Lower lobe of right lung (tissue), 2 donors: ENCODE results near the gene KCTD4. TPM values are rescaled to one million over a fixed set of nuclear protein-coding genes. Genes with fewer than 3 reads are reported as not detected.

Experiments used
- ATAC-seq, 2 donors: fragments of 200-7000 bp; cut with Tn5 transposase; one replicate each; pipeline ENCODE4 v1.9.1; 2020 to 2022; ENCODE audit warnings: mild to moderate bottlenecking in 2 of 2, moderate library complexity in 2 of 2
- DNase-seq: peaks from one replicate; pipeline ENCODE4 v3.0.0-alpha.2; 2020
- H3K27ac ChIP-seq: fragments of 200-600 bp; one replicate; pipeline ENCODE4 v1.8.0; 2022
- H3K27me3 ChIP-seq: fragments of 200-600 bp; one replicate; pipeline ENCODE4 v1.8.0; 2022; ENCODE audit warnings: low read depth
- H3K36me3 ChIP-seq: fragments of 200-600 bp; one replicate; pipeline ENCODE4 v1.8.0; 2022; ENCODE audit warnings: mild to moderate bottlenecking
- H3K4me1 ChIP-seq: fragments of 200-600 bp; one replicate; pipeline ENCODE4 v1.8.0; 2022
- H3K4me3 ChIP-seq: fragments of 200-600 bp; one replicate; pipeline ENCODE4 v1.8.0; 2022; ENCODE audit warnings: mild to moderate bottlenecking
- H3K9me3 ChIP-seq: fragments of 200-600 bp; one replicate; pipeline ENCODE4 v1.8.0; 2022
- intact Hi-C: fragments of 100-400 bp; cut with DNase I; formaldehyde crosslinking; loops from one replicate; pipeline ENCODE4 v1.11.0; 2022
- total RNA-seq: library from RNA; stranded (reverse); fragmentation: NEBNext Ultra II Directional; extraction: Animal tissue kit (Norgen Biotek cat#: 25700); gene quantifications from one replicate; pipeline ENCODE4 v1.2.1, GENCODE V29; 2021
- TF ChIP-seq, protein P1 (sequence below): fragments of 200-600 bp; IDR thresholded peaks from one replicate; pipeline ENCODE4 v1.8.0; 2022; ENCODE audit warnings: antibody characterized with exemption, mild to moderate bottlenecking
- donor health status: DM: no; HTN: yes; CAD: no; lungs with severe emphysema.

The KCTD4 gene
- total RNA-seq, 1 donor from 2014 or later, result not detected

DNA sequence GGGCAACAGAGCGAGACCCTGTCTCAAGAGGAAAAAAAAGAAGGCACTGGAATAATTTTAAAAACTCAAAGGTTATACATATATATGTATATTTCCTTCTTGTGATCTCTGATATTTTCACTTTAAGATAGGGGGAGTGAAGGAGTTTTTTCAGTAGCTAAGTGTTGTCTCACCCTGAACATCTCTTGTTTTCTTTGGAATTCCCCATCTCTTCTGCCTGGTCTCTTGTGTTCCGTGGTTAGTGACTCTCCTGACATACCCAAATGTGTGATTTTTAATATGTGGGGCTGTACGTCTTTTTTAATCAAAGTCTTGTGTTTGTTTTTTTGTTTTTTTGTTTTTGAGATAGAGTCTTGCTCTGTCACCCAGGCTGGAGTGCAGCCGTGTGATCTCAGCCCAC is 15.3 kb upstream of the KCTD4 start:
- Histone ChIP-seq H3K4me1 (peaks cover 7% of the 10 kb centered on the region), H3K9me3 (no peaks in the 10 kb centered on the region), H3K36me3 (no peaks in the 10 kb centered on the region), H3K27ac (no peak overlapping the region), H3K27me3 (no peaks in the 10 kb centered on the region), H3K4me3 (no peak overlapping the region)
- intact Hi-C loops, result no loop called here
- DNase-seq (no peak), ATAC-seq (no peak)
- TF ChIP-seq, protein P1, sequence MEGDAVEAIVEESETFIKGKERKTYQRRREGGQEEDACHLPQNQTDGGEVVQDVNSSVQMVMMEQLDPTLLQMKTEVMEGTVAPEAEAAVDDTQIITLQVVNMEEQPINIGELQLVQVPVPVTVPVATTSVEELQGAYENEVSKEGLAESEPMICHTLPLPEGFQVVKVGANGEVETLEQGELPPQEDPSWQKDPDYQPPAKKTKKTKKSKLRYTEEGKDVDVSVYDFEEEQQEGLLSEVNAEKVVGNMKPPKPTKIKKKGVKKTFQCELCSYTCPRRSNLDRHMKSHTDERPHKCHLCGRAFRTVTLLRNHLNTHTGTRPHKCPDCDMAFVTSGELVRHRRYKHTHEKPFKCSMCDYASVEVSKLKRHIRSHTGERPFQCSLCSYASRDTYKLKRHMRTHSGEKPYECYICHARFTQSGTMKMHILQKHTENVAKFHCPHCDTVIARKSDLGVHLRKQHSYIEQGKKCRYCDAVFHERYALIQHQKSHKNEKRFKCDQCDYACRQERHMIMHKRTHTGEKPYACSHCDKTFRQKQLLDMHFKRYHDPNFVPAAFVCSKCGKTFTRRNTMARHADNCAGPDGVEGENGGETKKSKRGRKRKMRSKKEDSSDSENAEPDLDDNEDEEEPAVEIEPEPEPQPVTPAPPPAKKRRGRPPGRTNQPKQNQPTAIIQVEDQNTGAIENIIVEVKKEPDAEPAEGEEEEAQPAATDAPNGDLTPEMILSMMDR, result no peak

DNA sequence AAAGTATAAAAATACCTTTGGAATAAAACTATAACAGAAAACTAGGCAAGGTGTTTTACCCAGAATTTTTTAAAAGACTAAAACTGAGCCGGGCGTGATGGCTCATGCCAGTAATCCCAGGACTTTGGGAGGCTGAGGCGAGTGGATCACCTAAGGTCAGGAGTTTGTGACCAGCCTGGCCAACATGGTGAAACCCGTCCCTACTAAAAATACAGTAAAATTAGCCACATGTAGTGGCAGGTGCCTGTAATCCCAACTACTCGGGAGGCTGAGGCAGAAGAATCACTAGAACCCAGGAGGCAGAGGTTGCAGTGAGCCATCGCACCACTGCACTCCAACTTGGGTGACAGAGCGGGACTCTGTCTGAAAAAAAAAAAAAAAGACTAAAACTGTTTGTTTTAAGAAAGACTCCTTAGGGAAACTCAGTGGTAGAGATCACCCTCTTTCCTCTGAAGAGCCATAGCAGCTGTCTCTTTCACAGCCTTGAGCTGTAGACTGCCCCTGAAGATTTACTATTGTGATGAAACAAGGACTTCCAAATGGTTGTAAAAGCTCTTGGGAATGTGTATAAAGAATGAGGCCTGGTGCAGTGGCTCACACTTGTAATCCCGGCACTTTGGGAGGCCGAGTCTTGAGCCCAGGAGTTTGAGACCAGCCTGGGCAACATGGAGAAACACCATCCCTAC is 14.7 kb upstream of the KCTD4 start:
- intact Hi-C loops, result no loop called here
- Histone ChIP-seq H3K27ac (no peak overlapping the region), H3K27me3 (no peaks in the 10 kb centered on the region), H3K36me3 (no peaks in the 10 kb centered on the region), H3K4me1 (peaks cover 7% of the 10 kb centered on the region), H3K9me3 (no peaks in the 10 kb centered on the region), H3K4me3 (no peak overlapping the region)
- no peak for DNase-seq
- ATAC-seq, result no peak
- TF ChIP-seq, protein P1, result no peak

DNA sequence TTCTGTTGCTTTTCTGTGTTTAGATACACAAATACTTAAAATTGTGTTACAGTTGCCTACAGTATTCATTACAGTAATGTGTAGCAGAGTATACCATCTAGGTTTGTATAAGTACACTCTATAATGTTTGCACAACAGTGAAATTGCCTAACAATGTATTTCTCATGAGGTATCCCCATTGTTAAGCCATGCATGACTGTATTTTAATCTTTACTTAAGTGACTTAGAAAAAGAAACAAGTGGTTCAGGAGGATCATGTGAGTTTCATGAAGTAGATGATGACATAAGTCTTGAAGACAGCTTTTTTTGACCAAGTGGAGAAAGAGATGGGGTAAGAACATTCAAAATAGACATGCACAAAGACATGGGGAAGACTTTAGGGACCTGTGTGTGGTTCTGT is 8.4 kb upstream of the KCTD4 start:
- TF ChIP-seq, protein P1, result no peak
- intact Hi-C loops, result no loop called here
- ATAC-seq, result peak in 1 of 2 donors; percentile 43

DNA sequence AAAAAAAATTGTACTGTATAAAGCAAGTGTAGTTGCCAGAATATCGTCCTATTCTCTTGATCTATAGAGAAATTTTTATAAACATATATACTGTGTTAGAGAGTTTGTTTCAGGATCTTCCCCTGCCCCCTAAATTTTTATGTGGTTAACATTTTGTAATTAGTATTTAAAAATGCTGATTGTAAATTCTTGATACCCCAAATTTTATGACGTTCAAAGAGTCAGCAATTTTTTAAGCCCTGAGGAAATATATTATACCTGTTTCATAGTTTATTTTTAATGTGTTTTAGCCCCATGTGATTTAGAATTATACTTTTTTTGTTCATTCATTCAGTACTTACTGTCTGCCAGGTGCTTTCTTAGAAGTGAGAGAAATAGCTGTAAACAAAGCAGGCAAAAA is 7.3 kb upstream of the KCTD4 start:
- no peak overlapping the region for H3K27ac ChIP-seq
- no peaks in the 10 kb centered on the region for H3K9me3 ChIP-seq
- TF ChIP-seq, protein P1, result no peak
- peaks cover 3% of the 10 kb centered on the region for H3K36me3 ChIP-seq
- no peak overlapping the region for H3K4me3 ChIP-seq
- H3K4me1 ChIP-seq, result peaks cover 4% of the 10 kb centered on the region
- H3K27me3 ChIP-seq, result no peaks in the 10 kb centered on the region
- DNase-seq, result no peak
- intact Hi-C loops, result no loop called here
- no peak for ATAC-seq

More for the DNA sequence above, 8.4 kb upstream of the KCTD4 start:
- no peaks in the 10 kb centered on the region for H3K9me3 ChIP-seq
- H3K4me1 ChIP-seq, result peaks cover 4% of the 10 kb centered on the region
- no peaks in the 10 kb centered on the region for H3K27me3 ChIP-seq
- no peak overlapping the region for H3K27ac ChIP-seq
- H3K4me3 ChIP-seq, result no peak overlapping the region
- peaks cover 3% of the 10 kb centered on the region for H3K36me3 ChIP-seq
- DNase-seq, result no peak

DNA sequence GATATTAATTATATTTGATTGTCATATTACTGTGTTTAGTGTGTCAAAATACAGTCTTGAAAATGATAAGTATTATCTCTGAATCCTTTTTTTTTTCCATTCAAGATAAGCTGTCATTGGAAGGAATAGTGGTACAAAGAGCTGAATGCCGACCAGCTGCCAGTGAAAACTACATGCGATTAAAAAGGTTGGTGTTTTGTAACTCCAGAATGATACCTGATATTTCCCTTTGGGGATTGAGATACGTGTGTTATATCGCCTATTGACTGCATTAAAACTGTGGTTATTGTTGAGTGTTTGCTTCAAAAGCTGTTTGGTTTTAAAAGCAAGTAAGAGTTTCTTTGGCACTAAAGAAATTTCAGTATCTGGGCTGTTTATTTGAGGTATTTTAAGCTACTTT is 6.5 kb upstream of the KCTD4 start:
- Histone ChIP-seq H3K36me3 (peaks cover 3% of the 10 kb centered on the region), H3K4me1 (peaks cover 4% of the 10 kb centered on the region), H3K27me3 (no peaks in the 10 kb centered on the region), H3K9me3 (no peaks in the 10 kb centered on the region), H3K27ac (no peak overlapping the region), H3K4me3 (no peak overlapping the region)
- TF ChIP-seq, protein P1, result no peak
- DNase-seq, result no peak
- intact Hi-C loops, result no loop called here
- no peak for ATAC-seq
